Measurements from ENCODE around the gene MACROD2. TPM values are rescaled to one million over a fixed set of nuclear protein-coding genes. Genes with fewer than 3 reads are reported as not detected.

Gene MACROD2
- total RNA-seq, 1 experiment from 2014 or later = 3.7 TPM

DNA sequence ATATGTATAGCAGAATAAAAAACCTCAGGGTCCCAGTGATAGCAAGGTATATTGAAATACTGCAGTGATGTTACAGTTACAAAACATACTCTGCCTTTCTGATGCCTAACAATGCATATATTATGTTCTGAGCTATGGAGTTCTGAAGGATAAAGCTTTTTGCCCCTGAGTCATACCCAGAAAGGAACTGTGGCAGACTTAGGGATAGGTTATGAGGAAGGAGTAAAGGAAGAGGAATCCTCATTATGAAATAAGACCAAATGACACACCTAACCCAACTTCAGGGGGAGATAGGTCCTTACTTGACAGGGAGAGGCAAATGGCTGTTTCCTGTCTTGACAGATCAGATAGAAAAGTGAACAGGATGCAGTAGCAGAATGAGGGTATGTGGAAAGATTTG lies 1282.7 kb downstream of the MACROD2 start:
- Histone ChIP-seq H3K9ac (ENCODE audit: low read length) (no peak overlapping the region), H3K36me3 (ENCODE audit: control insufficient read depth in 1 of 2, insufficient read depth in 2 of 2, low read length in 2 of 2) (no peaks in the 10 kb centered on the region), H3K4me2 (ENCODE audit: low read length) (no peak overlapping the region), H3K27me3 (ENCODE audit: insufficient read depth, low read length) (no peaks in the 10 kb centered on the region), H3K4me1 (ENCODE audit: control insufficient read depth in 1 of 2, insufficient read depth in 2 of 2, low read length in 2 of 2) (no peaks in the 10 kb centered on the region), H3K27ac (ENCODE audit: low read depth, low read length) (no peak overlapping the region), H2AFZ (ENCODE audit: low read depth, low read length, poor library complexity, severe bottlenecking) (no peak overlapping the region), H3K9me3 (ENCODE audit: control insufficient read depth in 1 of 2, insufficient read depth in 1 of 2, low read depth in 1 of 2, low read length in 2 of 2) (peaks cover 0 to 4% of the 10 kb centered on the region in 2 experiments; a peak in 2 of 4 replicates), H3K79me2 (ENCODE audit: insufficient read depth, low read length) (no peaks in the 10 kb centered on the region), H3K9me2 (ENCODE audit: insufficient read depth) (no peaks in the 10 kb centered on the region), H4K20me1 (ENCODE audit: insufficient read depth) (no peaks in the 10 kb centered on the region), H3K4me3 (replicated peaks in 1 of 2; ENCODE audit: low read depth in 1 of 2, low read length in 2 of 2) (no peak overlapping the region)
- DNase-seq (ENCODE audit: low read depth, low spot score) (no peak), ATAC-seq (no peak)
- intact Hi-C loops (cut with micrococcal nuclease) = no loop called here
- BruUV-seq (replicated peaks) = no TSS peak
- RAD21 ChIA-PET (ENCODE audit: low non-redundant PET in 1 of 2, low total read pairs in 2 of 2, uncharacterized antibody in 2 of 2, unreplicated experiment in 2 of 2) = no interaction called here
- POLR2A ChIA-PET = no interaction called here
- TF ChIP-seq FOSL1 (IDR thresholded peaks at IDR 0.05; ENCODE audit: low read depth) (no peak), POLR2AphosphoS5 (IDR thresholded peaks at IDR 0.05; ENCODE audit: low read depth, low read length) (no peak)
- CTCF ChIA-PET = no interaction called here

DNA sequence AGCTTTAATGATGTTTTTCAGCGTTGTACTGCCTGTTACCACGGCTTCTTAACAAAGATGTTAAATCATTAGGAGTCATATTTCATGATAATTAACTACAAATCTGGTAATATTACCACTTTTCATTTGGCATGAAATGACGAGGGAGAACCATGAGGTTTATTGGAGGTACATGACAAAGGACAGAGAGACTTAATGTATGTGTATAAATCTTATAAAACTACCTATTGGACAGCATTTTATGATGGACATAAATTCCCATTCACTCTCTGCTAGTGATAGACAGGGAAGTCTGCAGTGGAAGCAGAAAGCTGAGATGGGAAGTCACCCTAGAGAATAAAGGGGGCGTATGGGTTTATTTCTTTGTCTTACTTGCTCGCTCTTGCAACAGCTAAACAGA lies 1292.0 kb downstream of the MACROD2 start:
- POLR2A ChIA-PET = no interaction called here
- H3K4me2 ChIP-seq (ENCODE audit: low read length) = no peak overlapping the region
- H3K36me3 ChIP-seq (ENCODE audit: control insufficient read depth in 1 of 2, insufficient read depth in 2 of 2, low read length in 2 of 2) = no peaks in the 10 kb centered on the region
- H2AFZ ChIP-seq (ENCODE audit: low read depth, low read length, poor library complexity, severe bottlenecking) = no peak overlapping the region
- H3K4me3 ChIP-seq (replicated peaks in 1 of 2; ENCODE audit: low read depth in 1 of 2, low read length in 2 of 2) = no peak overlapping the region
- no peak overlapping the region for H3K27ac ChIP-seq (ENCODE audit: low read depth, low read length)
- H3K9ac ChIP-seq (ENCODE audit: low read length) = no peak overlapping the region
- H3K4me1 ChIP-seq (ENCODE audit: control insufficient read depth in 1 of 2, insufficient read depth in 2 of 2, low read length in 2 of 2) = no peaks in the 10 kb centered on the region
- no peaks in the 10 kb centered on the region for H3K9me2 ChIP-seq (ENCODE audit: insufficient read depth)
- TF ChIP-seq ELF1 (IDR thresholded peaks at IDR 0.05; ENCODE audit: borderline replicate concordance, low read depth) (no peak), SRF (IDR thresholded peaks at IDR 0.05; ENCODE audit: low read depth) (no peak)
- no peaks in the 10 kb centered on the region for H3K9me3 ChIP-seq (ENCODE audit: control insufficient read depth in 1 of 2, insufficient read depth in 1 of 2, low read depth in 1 of 2, low read length in 2 of 2)
- intact Hi-C loops (cut with micrococcal nuclease) = no loop called here
- no peak for ATAC-seq
- no peaks in the 10 kb centered on the region for H3K79me2 ChIP-seq (ENCODE audit: insufficient read depth, low read length)
- DNase-seq (ENCODE audit: low read depth, low spot score) = no peak
- no TSS peak for BruUV-seq (replicated peaks)
- RAD21 ChIA-PET (ENCODE audit: low non-redundant PET in 1 of 2, low total read pairs in 2 of 2, uncharacterized antibody in 2 of 2, unreplicated experiment in 2 of 2) = no interaction called here
- no peaks in the 10 kb centered on the region for H4K20me1 ChIP-seq (ENCODE audit: insufficient read depth)
- CTCF ChIA-PET = no interaction called here
- H3K27me3 ChIP-seq (ENCODE audit: insufficient read depth, low read length) = no peaks in the 10 kb centered on the region

DNA sequence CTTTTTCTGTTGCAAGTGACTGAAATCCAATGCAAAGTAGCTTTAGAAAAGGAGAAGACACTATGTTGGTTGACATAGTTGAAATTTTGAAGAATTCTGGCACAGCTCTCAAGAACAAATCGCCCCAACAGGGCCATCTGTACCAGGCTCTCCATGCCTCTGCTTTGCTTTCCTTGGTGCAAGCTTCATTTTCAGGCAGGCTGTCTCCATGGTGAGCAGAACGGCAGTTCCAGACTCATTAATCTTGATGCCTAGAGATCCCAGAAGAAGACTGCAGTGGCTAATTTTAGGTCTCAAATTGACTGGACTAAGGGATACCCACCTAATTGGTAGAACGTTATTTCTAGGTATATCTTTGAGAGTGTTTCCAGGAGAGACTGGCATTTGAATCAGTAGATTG lies 1292.8 kb downstream of the MACROD2 start:
- BruUV-seq (replicated peaks) = no TSS peak
- Histone ChIP-seq H3K27me3 (ENCODE audit: insufficient read depth, low read length) (no peaks in the 10 kb centered on the region), H3K4me1 (ENCODE audit: control insufficient read depth in 1 of 2, insufficient read depth in 2 of 2, low read length in 2 of 2) (no peaks in the 10 kb centered on the region), H3K4me3 (replicated peaks in 1 of 2; ENCODE audit: low read depth in 1 of 2, low read length in 2 of 2) (no peak overlapping the region), H3K79me2 (ENCODE audit: insufficient read depth, low read length) (no peaks in the 10 kb centered on the region), H2AFZ (ENCODE audit: low read depth, low read length, poor library complexity, severe bottlenecking) (no peak overlapping the region), H3K4me2 (ENCODE audit: low read length) (no peak overlapping the region), H3K27ac (ENCODE audit: low read depth, low read length) (no peak overlapping the region), H3K9me2 (ENCODE audit: insufficient read depth) (no peaks in the 10 kb centered on the region), H4K20me1 (ENCODE audit: insufficient read depth) (no peaks in the 10 kb centered on the region), H3K36me3 (ENCODE audit: control insufficient read depth in 1 of 2, insufficient read depth in 2 of 2, low read length in 2 of 2) (no peaks in the 10 kb centered on the region), H3K9me3 (ENCODE audit: control insufficient read depth in 1 of 2, insufficient read depth in 1 of 2, low read depth in 1 of 2, low read length in 2 of 2) (0 out of 4 replicates have a peak, but pooled peaks cover 0 to 3% of the 10 kb centered on the region in 2 experiments), H3K9ac (ENCODE audit: low read length) (no peak overlapping the region)
- DNase-seq (ENCODE audit: low read depth, low spot score) (no peak), ATAC-seq (no peak)
- CTCF ChIA-PET = no interaction called here
- POLR2A ChIA-PET = no interaction called here
- intact Hi-C loops (cut with micrococcal nuclease) = no loop called here
- RAD21 ChIA-PET (ENCODE audit: low non-redundant PET in 1 of 2, low total read pairs in 2 of 2, uncharacterized antibody in 2 of 2, unreplicated experiment in 2 of 2) = no interaction called here
- TF ChIP-seq, protein P1, sequence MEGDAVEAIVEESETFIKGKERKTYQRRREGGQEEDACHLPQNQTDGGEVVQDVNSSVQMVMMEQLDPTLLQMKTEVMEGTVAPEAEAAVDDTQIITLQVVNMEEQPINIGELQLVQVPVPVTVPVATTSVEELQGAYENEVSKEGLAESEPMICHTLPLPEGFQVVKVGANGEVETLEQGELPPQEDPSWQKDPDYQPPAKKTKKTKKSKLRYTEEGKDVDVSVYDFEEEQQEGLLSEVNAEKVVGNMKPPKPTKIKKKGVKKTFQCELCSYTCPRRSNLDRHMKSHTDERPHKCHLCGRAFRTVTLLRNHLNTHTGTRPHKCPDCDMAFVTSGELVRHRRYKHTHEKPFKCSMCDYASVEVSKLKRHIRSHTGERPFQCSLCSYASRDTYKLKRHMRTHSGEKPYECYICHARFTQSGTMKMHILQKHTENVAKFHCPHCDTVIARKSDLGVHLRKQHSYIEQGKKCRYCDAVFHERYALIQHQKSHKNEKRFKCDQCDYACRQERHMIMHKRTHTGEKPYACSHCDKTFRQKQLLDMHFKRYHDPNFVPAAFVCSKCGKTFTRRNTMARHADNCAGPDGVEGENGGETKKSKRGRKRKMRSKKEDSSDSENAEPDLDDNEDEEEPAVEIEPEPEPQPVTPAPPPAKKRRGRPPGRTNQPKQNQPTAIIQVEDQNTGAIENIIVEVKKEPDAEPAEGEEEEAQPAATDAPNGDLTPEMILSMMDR (IDR thresholded peaks at IDR 0.05 in 2 of 3, conservative IDR thresholded peaks at IDR 0.05 in 1 of 3; ENCODE audit: borderline replicate concordance in 1 of 3, insufficient read depth in 1 of 3, low read depth in 2 of 3, low read length in 2 of 3) = no peak
- TF ChIP-seq EZH2phosphoT487 (IDR thresholded peaks at IDR 0.05; ENCODE audit: borderline replicate concordance) = no peak
- no peak for TF ChIP-seq ZNF274 (IDR thresholded peaks at IDR 0.05; ENCODE audit: low read depth, low read length)
- no peak for TF ChIP-seq SIN3A (IDR thresholded peaks at IDR 0.05; ENCODE audit: low read depth)
- TF ChIP-seq ZFX (IDR thresholded peaks at IDR 0.05) = no peak
- no peak for TF ChIP-seq FOSL1 (IDR thresholded peaks at IDR 0.05; ENCODE audit: low read depth)
- no peak for TF ChIP-seq TCF7L2 (IDR thresholded peaks at IDR 0.05; ENCODE audit: borderline replicate concordance, extremely low read depth, insufficient read depth, insufficient read length)
- TF ChIP-seq, protein P2, sequence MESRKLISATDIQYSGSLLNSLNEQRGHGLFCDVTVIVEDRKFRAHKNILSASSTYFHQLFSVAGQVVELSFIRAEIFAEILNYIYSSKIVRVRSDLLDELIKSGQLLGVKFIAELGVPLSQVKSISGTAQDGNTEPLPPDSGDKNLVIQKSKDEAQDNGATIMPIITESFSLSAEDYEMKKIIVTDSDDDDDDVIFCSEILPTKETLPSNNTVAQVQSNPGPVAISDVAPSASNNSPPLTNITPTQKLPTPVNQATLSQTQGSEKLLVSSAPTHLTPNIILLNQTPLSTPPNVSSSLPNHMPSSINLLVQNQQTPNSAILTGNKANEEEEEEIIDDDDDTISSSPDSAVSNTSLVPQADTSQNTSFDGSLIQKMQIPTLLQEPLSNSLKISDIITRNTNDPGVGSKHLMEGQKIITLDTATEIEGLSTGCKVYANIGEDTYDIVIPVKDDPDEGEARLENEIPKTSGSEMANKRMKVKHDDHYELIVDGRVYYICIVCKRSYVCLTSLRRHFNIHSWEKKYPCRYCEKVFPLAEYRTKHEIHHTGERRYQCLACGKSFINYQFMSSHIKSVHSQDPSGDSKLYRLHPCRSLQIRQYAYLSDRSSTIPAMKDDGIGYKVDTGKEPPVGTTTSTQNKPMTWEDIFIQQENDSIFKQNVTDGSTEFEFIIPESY (IDR thresholded peaks at IDR 0.05; ENCODE audit: extremely low read depth, insufficient replicate concordance, low read length) = no peak

Data from HCT116 (cell line).